LNCaP clone FGC (cell line): Measurements from ENCODE around the gene GPC6.

Source experiments
- DNase-seq: peaks from one replicate; pipeline ENCODE4 v3.0.0-alpha.2; 2011; ENCODE audit warnings: low read depth
- H3K4me3 ChIP-seq: 2 replicates; pipeline ENCODE4 v1.5.1; 2011; ENCODE audit warnings: mild to moderate bottlenecking, low read depth, low read length, control low read depth
- TF ChIP-seq, protein P1 (sequence below): IDR thresholded peaks from 2 replicates; pipeline ENCODE4 v1.5.1; 2012; ENCODE audit warnings: mild to moderate bottlenecking; ENCODE audit not compliant: control insufficient read depth, insufficient read depth; ENCODE audit errors: extremely low read depth

GPC6 gene

DNA sequence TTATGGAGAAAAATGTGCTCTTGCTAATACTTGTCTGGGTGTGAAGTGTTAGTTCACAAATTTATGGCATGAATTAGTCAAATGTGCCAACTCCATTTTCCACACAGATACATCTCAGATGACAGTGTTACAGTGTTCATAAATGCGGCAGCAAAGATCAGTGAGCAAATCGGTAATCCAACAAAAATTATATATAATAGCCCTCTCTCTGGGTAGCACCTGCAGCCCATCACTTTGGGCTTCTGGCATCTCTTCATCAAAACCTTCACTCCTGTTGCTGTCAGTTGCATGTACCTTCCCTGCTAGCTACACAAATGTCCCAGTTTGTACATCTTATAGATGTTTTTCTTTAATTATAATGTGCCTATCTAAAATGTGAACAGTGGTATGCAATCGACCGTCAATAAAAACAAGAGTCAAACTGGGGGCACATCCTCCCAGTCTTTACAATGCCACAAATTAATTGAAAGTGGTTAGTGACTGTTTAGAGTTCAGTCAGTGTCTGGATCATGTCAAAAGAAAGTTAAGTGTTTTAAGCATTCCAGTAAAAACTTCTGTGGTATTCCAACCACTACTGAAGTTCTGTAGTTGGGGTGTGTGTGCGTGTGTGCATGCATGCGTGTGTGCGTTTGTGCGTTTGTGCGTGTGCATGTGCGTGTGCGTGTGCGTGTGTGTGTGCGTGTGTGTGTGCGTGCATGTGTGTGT is 804.0 kb downstream of the GPC6 start:
- DNase-seq, result no peak
- TF ChIP-seq, protein P1, sequence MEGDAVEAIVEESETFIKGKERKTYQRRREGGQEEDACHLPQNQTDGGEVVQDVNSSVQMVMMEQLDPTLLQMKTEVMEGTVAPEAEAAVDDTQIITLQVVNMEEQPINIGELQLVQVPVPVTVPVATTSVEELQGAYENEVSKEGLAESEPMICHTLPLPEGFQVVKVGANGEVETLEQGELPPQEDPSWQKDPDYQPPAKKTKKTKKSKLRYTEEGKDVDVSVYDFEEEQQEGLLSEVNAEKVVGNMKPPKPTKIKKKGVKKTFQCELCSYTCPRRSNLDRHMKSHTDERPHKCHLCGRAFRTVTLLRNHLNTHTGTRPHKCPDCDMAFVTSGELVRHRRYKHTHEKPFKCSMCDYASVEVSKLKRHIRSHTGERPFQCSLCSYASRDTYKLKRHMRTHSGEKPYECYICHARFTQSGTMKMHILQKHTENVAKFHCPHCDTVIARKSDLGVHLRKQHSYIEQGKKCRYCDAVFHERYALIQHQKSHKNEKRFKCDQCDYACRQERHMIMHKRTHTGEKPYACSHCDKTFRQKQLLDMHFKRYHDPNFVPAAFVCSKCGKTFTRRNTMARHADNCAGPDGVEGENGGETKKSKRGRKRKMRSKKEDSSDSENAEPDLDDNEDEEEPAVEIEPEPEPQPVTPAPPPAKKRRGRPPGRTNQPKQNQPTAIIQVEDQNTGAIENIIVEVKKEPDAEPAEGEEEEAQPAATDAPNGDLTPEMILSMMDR, result no peak
- no peak overlapping the region for H3K4me3 ChIP-seq

DNA sequence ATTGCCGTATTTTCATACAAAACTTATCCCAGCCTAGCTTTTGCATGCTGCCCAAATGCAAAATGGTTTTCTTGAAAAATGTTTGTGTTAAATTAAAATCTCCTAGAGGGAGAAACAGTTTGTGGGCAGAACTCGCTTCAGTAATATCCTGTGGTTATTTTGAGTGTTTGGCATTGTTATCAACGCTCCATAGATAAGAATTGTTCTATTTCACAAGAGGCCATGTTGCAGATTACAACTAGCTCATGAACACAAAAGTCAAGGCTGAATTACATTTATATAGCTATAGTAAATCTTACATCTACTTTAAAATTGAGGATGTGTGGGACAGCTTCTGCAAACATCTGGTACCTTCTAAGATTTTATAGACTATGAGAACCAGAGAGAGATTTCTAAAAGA is 805.0 kb downstream of the GPC6 start:
- no peak for DNase-seq
- TF ChIP-seq, protein P1, result no peak
- no peak overlapping the region for H3K4me3 ChIP-seq

DNA sequence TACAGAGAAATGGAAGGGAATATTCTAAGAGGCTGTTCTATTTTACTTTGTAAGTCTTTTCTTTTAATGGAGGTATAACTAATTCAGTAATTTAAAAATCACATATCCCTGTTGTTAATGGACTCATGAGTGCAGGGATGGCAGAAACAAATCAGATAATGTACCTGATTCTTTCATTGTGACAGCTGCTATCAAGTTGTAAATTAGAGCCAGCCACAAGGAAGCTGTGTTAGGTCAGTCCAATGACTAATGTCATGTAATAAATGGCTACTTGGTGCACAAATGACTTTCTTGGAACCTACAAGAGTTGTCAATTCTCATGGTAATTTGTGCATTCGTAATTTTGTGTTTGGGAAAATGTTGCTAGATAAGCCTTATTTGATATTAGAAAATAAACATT is 806.5 kb downstream of the GPC6 start:
- no peak overlapping the region for H3K4me3 ChIP-seq
- DNase-seq, result no peak
- TF ChIP-seq, protein P1, result no peak

DNA sequence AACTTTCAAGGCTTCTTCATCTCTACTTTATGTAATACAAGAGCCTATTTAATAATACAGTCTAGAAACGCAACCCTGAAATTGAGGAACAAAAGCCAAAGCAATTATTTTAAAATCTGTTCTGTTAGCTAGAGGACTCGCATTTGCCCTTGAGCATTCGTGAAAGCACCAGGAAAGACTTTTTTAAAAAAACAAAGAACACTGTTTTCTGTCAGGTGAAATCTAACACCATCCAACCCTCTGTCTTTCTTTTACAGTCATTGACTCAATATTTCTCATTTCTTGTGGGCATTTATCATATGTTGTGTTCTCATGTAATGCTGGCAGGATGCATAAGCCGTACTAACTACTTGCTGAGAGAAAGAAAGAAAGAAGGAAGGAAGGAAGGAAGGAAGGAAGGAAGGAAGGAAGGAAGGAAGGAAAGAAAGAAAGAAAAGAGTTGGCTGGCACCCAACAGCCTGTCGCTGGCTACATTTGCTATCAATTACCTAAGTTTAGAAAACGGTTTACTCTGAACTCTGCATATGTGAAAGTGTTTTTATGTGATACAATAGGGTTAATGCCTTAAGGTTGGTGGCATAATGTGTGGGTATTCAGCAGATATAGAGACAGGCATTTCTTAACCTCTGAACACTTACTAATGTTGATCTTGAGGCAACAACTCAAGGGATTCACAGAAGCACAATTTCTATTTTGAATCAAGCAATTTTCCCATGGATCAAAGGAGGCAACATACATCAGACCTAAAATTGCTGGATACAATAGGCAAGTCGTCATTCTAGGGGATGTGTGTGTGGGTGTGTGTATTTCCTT is 807.4 kb downstream of the GPC6 start:
- H3K4me3 ChIP-seq, result no peak overlapping the region
- TF ChIP-seq, protein P1, result no peak
- DNase-seq, result no peak

DNA sequence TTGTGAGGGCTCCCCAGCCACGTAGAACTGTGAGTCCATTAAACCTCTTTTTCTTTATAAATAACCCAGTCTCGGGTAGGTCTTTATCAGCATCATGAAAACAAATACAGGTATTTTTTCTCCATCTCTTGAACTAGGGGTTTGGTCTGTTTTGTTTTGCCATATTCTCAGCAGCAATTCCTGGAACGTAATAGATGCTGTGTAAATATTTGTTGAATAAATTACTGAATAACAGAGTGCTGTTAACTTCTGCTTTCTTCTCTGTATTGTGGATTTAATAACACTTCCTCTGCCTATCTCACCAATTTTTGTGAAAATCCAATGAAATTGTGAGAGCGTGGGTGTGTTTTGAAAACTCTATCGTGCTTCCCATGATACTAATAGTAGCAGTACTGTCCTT is 823.4 kb downstream of the GPC6 start:
- H3K4me3 ChIP-seq, result no peak overlapping the region
- TF ChIP-seq, protein P1, result no peak
- no peak for DNase-seq

DNA sequence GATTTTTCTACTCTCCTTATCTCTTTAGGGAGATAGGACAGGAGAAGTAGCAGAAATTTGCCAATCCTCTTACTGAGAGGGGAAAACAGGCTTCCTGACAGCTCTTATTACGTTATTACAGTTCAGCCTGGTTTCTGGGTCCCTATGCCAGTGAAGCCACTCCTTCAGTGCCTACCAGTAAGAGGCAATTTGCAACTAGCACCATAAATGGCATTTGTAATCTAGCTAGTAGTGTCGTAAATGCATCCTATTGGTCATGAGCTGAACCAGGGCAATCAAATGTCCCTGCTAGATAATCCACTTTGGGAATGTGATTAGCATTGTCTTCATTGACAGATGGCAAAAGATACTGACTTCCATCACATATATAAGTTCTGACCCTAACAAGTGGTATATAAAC is 824.1 kb downstream of the GPC6 start:
- TF ChIP-seq, protein P1, result no peak
- H3K4me3 ChIP-seq, result no peak overlapping the region
- DNase-seq, result no peak
